Stimulated activated naive CD8-positive, alpha-beta T cell treated with anti-CD3 and anti-CD28 coated beads, Interleukin-15, amount 100 ng/mL, for 72 hours (primary cell): ENCODE results near the gene ANKRD29.

Experiments
- ATAC-seq: fragments of 150-1000 bp; cut with Tn5 transposase; 2 replicates; pipeline ENCODE4 v1.10.0; 2021; ENCODE audit warnings: mild to moderate bottlenecking, moderate library complexity
- DNase-seq, 2 donors: peaks; one replicate each; pipeline ENCODE4 v3.0.0; 2021 to 2022
- H3K27ac Mint-ChIP-seq, 2 donors: one replicate each; pipeline ENCODE4 v1.8.0; 2022; ENCODE audit warnings: mild to moderate bottlenecking in 2 of 2, mixed read lengths in 2 of 2, moderate library complexity in 2 of 2
- H3K27me3 Mint-ChIP-seq: one replicate; pipeline ENCODE4 v1.8.0; 2022; ENCODE audit warnings: mixed read lengths
- H3K4me1 Mint-ChIP-seq: one replicate; pipeline ENCODE4 v1.8.0; 2022; ENCODE audit warnings: mild to moderate bottlenecking, mixed read lengths
- H3K4me3 Mint-ChIP-seq, 2 donors: one replicate each; pipeline ENCODE4 v1.8.0; 2022; ENCODE audit warnings: mild to moderate bottlenecking in 2 of 2, mixed read lengths in 2 of 2, moderate library complexity in 1 of 2
- H3K9me3 Mint-ChIP-seq, 2 donors: one replicate each; pipeline ENCODE4 v1.8.0; 2022; ENCODE audit warnings: mixed read lengths in 2 of 2

ANKRD29 gene, protein sequence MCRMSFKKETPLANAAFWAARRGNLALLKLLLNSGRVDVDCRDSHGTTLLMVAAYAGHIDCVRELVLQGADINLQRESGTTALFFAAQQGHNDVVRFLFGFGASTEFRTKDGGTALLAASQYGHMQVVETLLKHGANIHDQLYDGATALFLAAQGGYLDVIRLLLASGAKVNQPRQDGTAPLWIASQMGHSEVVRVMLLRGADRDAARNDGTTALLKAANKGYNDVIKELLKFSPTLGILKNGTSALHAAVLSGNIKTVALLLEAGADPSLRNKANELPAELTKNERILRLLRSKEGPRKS

DNA sequence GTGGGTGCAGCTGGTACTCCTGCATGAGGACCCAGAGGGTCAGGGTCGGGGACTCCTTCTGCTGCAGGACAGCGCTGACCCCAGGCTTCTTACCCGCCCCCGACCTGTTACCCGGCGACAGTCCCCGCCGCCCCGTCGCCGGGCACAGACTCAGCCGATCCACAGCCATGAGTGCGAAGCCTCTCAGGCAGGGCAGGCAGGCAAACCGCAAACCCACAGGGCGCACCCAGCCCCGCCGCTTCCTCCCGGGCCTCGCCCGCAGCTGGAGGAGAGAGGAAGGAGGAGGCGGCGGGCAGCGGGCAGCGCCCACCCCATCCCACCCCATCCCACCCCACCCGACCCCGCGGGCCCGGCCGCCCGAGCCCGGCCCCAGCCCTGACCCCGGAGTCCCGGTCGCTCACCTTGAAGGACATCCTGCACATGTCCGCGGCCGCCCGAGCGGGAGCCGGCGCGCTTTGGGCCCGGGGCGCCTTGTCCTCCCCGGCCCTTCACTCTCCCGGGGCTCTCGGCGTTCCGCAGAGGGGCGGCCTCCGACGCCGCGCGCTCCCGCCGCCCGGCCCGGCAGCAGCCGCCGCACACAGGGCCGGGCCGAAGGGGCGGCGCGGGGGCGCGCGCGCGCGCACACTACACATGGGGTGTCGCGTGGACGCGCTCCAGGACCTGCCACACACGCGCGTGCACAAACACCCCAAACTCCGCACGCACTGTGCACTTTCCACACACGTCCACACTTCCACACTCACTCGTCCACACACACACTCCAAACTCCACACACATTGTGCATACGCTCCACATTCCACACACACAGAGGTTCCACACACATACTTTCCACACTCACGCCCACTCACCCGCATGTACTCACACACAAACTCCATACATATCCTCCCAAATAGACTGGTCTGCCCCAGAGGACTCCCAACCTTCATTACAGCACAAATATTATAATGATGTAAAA, at the start of gene ANKRD29:
Gene ANKRD29, minus strand, starts transcription at position 603 of the 955 bp plus-strand sequence. Its CDS starts 181 bp downstream, at position 422.
- H3K27ac Mint-ChIP-seq: peak within 1 kb of the TSS in 1 of 2 donors; percentile 9
- DNase-seq: peak; percentile 39 to 59

GRCh38 chr18:23712445-23712844, 49.7 kb upstream of the ANKRD29 start:
- ATAC-seq: peak; percentile 60
- Mint-ChIP-seq H3K4me1 (peaks cover 15% of the 10 kb centered on the region), H3K4me3 (no peak overlapping the region)

More for the DNA sequence above, at the start of gene ANKRD29:
- peaks cover 19% of the 10 kb centered on the region for H3K4me1 Mint-ChIP-seq
- peak; percentile 88 for ATAC-seq
- H3K27me3 Mint-ChIP-seq: peaks cover 44% of the 10 kb centered on the region
- peak within 1 kb of the TSS; percentile 77 to 94 for H3K4me3 Mint-ChIP-seq
- H3K9me3 Mint-ChIP-seq: no peaks in the 10 kb centered on the region

DNA sequence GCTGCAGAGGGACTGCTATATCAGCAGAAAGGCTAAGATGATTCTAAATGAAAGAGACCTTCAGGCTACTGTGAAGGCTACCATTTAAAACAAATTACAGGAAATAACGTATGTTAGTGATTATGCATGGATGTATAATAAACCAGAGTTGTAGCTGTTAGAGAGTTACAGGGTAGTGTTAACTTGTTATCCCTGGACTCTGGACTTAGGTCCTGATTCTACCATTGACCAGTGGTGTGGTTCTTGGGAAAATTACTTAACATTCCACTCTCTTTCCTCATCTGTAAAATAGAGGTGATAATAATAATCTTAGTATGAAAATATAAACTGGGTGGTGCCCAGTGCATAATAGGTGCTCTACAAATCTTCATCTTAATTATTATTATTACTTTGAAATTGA, 48.7 kb upstream of the ANKRD29 start:
- no peak overlapping the region for H3K27ac Mint-ChIP-seq
- H3K4me3 Mint-ChIP-seq: no peak overlapping the region
- ATAC-seq (no peak), DNase-seq (no peak)
- peaks cover 0 to 7% of the 10 kb centered on the region in 2 donors for H3K9me3 Mint-ChIP-seq
- H3K27me3 Mint-ChIP-seq: no peaks in the 10 kb centered on the region
- H3K4me1 Mint-ChIP-seq: peaks cover 15% of the 10 kb centered on the region

More at GRCh38 chr18:23712445-23712844, 49.7 kb upstream of the ANKRD29 start:
- no peaks in the 10 kb centered on the region for H3K27me3 Mint-ChIP-seq
- H3K9me3 Mint-ChIP-seq: peaks cover 0 to 7% of the 10 kb centered on the region in 2 donors
- no peak for DNase-seq
- H3K27ac Mint-ChIP-seq: no peak overlapping the region

DNA sequence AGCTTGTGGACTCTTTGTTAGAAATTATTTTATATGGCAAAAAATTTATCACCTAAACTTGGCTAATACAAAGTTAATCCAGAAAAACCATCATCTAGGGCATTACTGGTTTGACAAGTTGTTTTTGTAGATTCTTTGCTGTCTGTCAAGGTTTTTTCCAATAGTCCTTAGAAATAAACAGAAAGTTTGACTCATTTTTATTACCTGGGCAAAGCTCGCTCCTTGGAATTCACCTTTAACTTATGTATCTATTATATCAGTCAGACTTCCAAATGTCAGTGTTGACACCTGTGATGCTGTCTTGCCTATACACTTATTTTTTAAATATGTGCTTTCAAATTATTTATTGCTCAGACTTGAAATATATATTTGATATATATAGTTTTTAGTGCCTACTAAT, 48.2 kb upstream of the ANKRD29 start:
- Mint-ChIP-seq H3K27me3 (no peaks in the 10 kb centered on the region), H3K4me1 (peaks cover 15% of the 10 kb centered on the region), H3K9me3 (peaks cover 0 to 7% of the 10 kb centered on the region in 2 donors), H3K27ac (no peak overlapping the region), H3K4me3 (no peak overlapping the region)
- no peak for ATAC-seq
- DNase-seq: no peak

DNA sequence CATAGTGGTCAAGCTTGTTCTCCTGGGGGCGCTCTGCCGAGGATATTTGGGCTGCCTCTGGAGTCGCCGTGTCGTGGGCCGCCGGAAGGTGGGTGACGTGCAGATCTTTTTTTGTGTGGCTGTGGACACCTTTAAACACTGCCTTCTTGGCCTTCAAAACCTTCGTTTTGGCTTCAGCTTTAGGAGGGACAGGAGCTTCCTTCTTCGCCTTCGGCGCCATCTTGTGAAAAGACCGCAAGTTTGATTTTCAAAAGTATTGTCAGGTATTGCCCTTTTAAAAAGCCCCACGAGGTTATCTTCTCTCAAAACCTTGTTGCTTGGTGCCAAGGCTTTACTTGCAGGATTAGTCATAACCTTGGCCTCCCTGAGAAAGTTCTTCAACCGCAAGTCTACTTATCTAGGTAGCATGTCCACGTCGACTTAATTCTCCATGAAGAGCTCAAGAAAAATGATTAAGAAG, 47.4 kb upstream of the ANKRD29 start:
- ATAC-seq (no peak), DNase-seq (no peak)
- Mint-ChIP-seq H3K4me1 (peaks cover 15% of the 10 kb centered on the region), H3K9me3 (peaks cover 0 to 7% of the 10 kb centered on the region in 2 donors), H3K4me3 (no peak overlapping the region), H3K27me3 (no peaks in the 10 kb centered on the region), H3K27ac (no peak overlapping the region)

DNA sequence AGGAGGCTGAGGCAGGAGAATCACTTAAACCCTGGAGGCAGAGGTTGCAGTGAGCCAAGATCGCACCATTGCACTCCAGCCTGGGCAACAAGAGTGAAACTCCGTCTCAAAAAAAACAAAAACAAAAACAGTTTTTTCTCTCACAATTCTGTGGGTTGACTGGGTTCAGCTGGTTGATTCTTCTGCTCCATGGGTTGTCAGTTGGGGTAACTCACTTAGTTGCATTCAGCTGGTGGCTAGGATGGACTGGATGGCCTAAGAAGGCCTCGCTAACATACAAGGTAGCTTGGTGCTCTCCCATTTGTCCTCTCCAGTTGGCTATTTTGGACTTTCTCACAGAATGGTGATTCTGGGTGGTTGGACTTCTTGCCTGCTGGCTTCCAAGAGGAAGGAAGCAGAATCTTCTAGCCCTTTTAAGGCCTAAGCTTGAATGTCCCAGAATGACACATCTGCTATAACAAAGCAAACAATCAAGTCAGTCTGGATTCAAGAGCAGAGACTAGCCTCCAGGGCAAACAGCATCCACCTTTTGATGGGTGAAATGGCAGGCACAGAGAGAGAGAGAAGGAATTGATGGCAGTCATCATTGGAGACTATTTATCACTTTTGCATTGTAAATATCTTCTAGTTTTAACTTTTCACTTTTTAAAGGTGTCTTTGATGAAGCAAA, 44.4 kb upstream of the ANKRD29 start:
- H3K4me3 Mint-ChIP-seq: no peak overlapping the region
- ATAC-seq: no peak
- H3K27ac Mint-ChIP-seq: no peak overlapping the region

DNA sequence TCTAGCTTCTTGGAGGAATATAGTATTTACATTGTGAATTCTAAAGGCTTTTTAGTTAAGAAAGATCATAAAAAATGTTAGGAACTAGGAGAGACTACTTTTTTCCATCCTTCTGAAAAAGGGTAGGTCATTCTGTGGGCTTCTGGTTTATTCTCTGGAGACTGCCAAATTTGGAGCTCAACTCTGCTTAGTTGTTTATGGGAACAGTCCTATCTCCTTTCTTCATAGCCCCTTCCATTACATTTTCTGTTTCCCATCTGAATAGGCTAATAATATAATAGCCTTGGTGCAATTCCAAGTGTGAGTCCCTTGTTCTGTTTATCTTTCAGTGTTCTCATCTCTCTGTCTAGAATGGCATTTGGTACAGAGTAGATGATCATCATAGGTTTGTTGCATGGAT, 42.1 kb upstream of the ANKRD29 start:
- Mint-ChIP-seq H3K4me1 (no peaks in the 10 kb centered on the region), H3K27me3 (peaks cover 21% of the 10 kb centered on the region)

More for the DNA sequence above, 44.4 kb upstream of the ANKRD29 start:
- Mint-ChIP-seq H3K9me3 (peaks cover 0 to 7% of the 10 kb centered on the region in 2 donors), H3K4me1 (peaks cover 1% of the 10 kb centered on the region), H3K27me3 (peaks cover 8% of the 10 kb centered on the region)
- DNase-seq: no peak

GRCh38 chr18:23703987-23704384, 41.3 kb upstream of the ANKRD29 start:
- DNase-seq: no peak
- no peak overlapping the region for H3K4me3 Mint-ChIP-seq
- H3K27me3 Mint-ChIP-seq: peaks cover 21% of the 10 kb centered on the region
- H3K27ac Mint-ChIP-seq: no peak overlapping the region
- ATAC-seq: no peak
- peaks cover 2% of the 10 kb centered on the region for H3K4me1 Mint-ChIP-seq
- H3K9me3 Mint-ChIP-seq: no peaks in the 10 kb centered on the region

More for the DNA sequence above, 42.1 kb upstream of the ANKRD29 start:
- ATAC-seq: no peak
- DNase-seq: no peak
- Mint-ChIP-seq H3K4me3 (no peak overlapping the region), H3K9me3 (peaks cover 0 to 5% of the 10 kb centered on the region in 2 donors), H3K27ac (no peak overlapping the region)

DNA sequence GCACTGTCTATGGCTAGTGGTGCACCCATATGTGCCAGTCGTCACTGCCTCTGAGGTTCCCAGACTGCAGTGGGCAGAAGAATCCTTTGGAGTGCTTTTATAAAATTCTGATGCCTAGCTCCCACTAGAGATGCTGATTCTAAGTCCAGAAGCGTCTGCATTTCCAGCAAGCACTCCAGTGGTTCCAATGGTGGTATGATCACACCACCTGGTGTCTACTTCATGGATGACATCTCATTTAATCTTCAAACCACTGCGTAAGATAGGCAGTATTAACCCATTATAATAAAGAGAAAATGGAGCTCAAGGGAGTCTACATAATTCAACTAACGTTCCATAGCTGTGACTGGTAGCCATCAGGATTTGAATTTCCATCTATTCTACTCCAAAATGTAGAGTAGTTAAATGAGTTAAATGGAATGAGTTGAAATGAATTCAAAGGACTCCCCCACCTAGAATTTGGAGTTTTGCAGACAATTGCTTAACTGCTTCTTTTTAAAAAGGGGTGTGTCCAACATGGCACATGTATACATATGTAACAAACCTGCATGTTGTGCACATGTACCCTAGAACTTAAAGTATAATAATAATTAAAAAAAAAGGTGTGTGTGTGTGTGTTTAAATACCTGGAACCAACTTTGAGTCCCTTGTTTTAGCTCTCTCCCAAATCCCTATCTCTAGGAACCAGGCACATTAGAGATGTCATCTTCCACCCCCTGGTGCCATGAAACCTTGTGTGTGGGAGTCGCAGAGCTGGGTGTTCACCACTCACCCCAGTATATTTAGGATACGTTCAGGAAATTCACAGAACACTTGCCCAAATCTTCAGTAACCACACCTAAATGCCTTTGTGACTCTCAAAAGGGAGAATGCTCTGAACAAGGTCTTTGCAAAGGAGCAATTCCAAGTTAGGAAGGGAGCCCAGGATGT, 40.6 kb upstream of the ANKRD29 start:
- H3K27me3 Mint-ChIP-seq: peaks cover 21% of the 10 kb centered on the region
- peaks cover 7% of the 10 kb centered on the region for H3K4me1 Mint-ChIP-seq
- H3K9me3 Mint-ChIP-seq: no peaks in the 10 kb centered on the region
- H3K4me3 Mint-ChIP-seq: no peak overlapping the region
- H3K27ac Mint-ChIP-seq: no peak overlapping the region
- DNase-seq (no peak), ATAC-seq (peak; percentile 81)

DNA sequence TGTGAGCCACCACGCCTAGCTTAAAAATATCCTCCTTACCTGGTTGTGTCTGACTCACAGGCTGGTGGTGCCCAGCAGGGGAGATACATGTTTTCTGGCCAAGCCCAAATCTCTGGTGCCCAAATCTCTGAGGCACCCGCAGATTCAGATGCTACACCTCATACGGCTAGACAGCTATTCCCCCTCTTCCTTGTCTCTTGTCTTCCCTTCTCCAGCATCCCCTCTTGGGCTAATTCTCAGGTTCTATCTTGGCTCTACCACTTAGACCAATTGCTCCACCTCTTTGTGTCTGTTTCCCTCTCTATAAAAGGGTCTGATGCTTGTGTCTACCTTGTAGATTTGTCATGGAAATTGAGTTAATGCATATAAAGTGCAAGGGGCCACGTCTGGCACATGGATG, 39.9 kb upstream of the ANKRD29 start:
- Mint-ChIP-seq H3K27ac (no peak overlapping the region), H3K4me1 (peaks cover 7% of the 10 kb centered on the region), H3K27me3 (peaks cover 21% of the 10 kb centered on the region), H3K9me3 (no peaks in the 10 kb centered on the region), H3K4me3 (no peak overlapping the region)
- ATAC-seq (no peak), DNase-seq (no peak)

GRCh38 chr18:23701544-23702064, 38.9 kb upstream of the ANKRD29 start:
- DNase-seq (no peak), ATAC-seq (no peak)
- Mint-ChIP-seq H3K9me3 (no peaks in the 10 kb centered on the region), H3K27me3 (peaks cover 21% of the 10 kb centered on the region), H3K4me1 (peaks cover 7% of the 10 kb centered on the region), H3K4me3 (no peak overlapping the region), H3K27ac (no peak overlapping the region)

GRCh38 chr18:23701017-23701416, 38.3 kb upstream of the ANKRD29 start:
- Mint-ChIP-seq H3K4me1 (peaks cover 7% of the 10 kb centered on the region), H3K4me3 (no peak overlapping the region), H3K27me3 (peaks cover 21% of the 10 kb centered on the region), H3K27ac (no peak overlapping the region), H3K9me3 (no peaks in the 10 kb centered on the region)
- no peak for DNase-seq
- ATAC-seq: no peak

DNA sequence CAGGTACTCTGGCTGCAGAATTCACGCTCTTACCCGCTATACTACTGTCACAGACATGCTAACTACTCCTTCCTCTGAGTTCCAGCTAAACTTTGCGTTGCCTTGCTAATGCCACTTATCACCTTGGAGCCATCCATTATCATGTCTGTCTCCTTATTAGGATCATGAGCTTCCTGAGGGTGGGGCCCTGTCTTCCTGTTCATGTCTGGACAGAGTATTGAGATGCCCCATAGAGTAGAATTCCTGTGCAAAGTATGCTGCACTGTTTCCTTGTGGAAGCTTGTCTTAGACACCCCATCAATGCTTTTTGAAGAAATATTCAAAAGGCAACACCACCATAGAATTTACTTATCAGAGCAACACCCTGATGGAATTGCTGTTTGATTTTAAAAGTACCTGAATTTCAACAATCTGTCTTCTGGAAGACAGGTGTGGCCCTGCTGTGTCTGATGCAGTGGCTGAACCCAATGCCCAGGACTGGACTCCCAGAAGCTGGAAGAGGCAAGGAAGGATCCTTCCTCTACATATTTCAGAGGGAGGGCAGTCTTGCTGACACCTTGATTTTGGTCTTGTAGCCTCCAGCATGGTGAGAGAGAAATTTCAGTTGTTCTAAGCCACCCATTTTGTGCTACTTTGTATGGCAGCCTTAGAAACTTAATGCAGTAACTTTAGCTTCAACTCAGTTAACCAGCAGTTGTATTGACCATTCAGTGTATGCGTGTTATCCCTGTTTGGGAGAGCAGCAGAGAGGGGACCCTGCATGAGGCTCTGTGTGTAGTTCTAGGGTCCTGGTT, 32.1 kb upstream of the ANKRD29 start:
- peaks cover 31% of the 10 kb centered on the region for H3K27me3 Mint-ChIP-seq
- no peak overlapping the region for H3K4me3 Mint-ChIP-seq
- peaks cover 13% of the 10 kb centered on the region for H3K4me1 Mint-ChIP-seq
- no peak for ATAC-seq
- no peaks in the 10 kb centered on the region for H3K9me3 Mint-ChIP-seq
- DNase-seq: no peak
- no peak overlapping the region for H3K27ac Mint-ChIP-seq

GRCh38 chr18:23693846-23694245, 31.1 kb upstream of the ANKRD29 start:
- Mint-ChIP-seq H3K27ac (peak overlapping the region in 1 of 2 donors; percentile 17), H3K9me3 (no peaks in the 10 kb centered on the region), H3K27me3 (peaks cover 37% of the 10 kb centered on the region), H3K4me1 (peaks cover 13% of the 10 kb centered on the region), H3K4me3 (no peak overlapping the region)
- no peak for DNase-seq
- no peak for ATAC-seq
